Peyer's patch (tissue), 4 donors: Measurements from ENCODE around the gene FOXC2. TPM values are rescaled to one million over a fixed set of nuclear protein-coding genes. Genes with fewer than 3 reads are reported as not detected.

Source experiments
- DNase-seq, 3 donors: peaks; one replicate each; pipeline ENCODE4 v3.0.0-alpha.2; 2017 to 2019
- H3K27ac ChIP-seq, 4 donors: fragments of 200-600 bp; sonication (generic); one replicate each; pipeline ENCODE4 v1.5.1; 2016 to 2019
- H3K27me3 ChIP-seq, 2 donors: fragments of 200-600 bp; sonication (generic); one replicate each; pipeline ENCODE4 v1.5.1; 2019
- H3K36me3 ChIP-seq, 3 donors: fragments of 200-600 bp; sonication (generic); one replicate each; pipeline ENCODE4 v1.5.1; 2016 to 2019
- H3K4me1 ChIP-seq, 4 donors: fragments of 200-600 bp; sonication (generic); one replicate each; pipeline ENCODE4 v1.5.1; 2016 to 2019
- H3K4me3 ChIP-seq, 4 donors: fragments of 200-600 bp; sonication (generic); 1 replicate in 3 of 4; 2 replicates in 1 of 4; pipeline ENCODE4 v1.5.1; 2016 to 2019; ENCODE audit warnings: mild to moderate bottlenecking in 1 of 4
- H3K9me3 ChIP-seq, 4 donors: fragments of 200-600 bp; sonication (generic); one replicate each; pipeline ENCODE4 v1.5.1; 2016 to 2019; ENCODE audit warnings: mild to moderate bottlenecking in 1 of 4
- POLR2A ChIP-seq, 2 donors: fragments of 450-650 bp; IDR thresholded peaks; one replicate each; pipeline ENCODE4 v1.5.1; 2017; ENCODE audit warnings: antibody characterized with exemption in 2 of 2, mild to moderate bottlenecking in 2 of 2, moderate library complexity in 2 of 2
- total RNA-seq, 4 donors: library from RNA; depleted of rRNA; stranded (reverse); fragments of >200 nt; gene quantifications; one replicate each; pipeline ENCODE4 v1.1.0, GENCODE V29; 2016
- TF ChIP-seq, protein P1 (sequence below), 6 experiments: fragments of 450-650 bp in 4 of 6; fragments of 200-600 bp in 2 of 6; sonication (generic) in 1 of 6; IDR thresholded peaks; one replicate each; pipeline ENCODE4 v1.5.1; 2017 to 2019; ENCODE audit warnings: antibody characterized with exemption in 6 of 6, mild to moderate bottlenecking in 3 of 6, moderate library complexity in 1 of 6

Gene FOXC2
- total RNA-seq, 4 donors from 2014 or later = 0.40 to 1.5 TPM; not detected in 2

DNA sequence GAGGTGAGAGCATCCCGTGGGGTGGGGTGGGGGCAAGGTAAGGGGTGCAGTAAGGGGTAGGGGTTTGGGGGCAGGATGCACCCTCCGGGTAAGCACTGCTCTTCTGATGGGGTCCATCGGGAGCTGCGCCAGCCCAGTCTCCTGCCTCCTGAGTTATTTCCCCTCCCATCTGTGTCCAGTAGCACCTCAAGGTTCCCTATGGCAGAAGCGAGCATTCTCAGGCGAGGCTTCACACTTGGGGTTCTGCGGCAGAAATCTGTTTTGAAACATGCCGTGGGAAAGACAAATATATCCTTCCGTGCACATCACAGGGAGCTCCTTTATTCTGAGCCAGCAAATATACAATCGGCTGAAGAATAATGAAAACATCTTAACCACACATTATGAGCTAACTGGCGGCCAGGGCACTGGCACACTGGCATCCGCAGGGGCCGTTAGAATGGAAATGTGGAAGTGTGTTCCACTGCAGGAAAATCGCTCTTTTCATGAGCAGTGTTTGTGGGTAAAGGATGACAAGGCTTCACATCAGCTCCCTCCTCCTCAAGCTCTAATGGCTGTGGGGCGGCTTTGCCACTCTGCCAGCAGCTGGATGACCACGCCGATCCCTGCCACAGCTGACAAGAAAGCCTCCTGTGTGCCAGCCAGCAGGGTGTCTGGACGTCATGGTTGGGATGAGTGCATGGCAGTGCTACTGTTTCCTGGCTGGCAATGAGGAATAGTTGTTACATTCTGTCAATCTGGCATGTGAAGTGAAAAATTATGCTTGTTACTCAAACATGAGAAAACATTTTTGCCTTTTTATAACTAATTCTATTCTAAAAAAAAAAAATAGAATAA lies 31.6 kb upstream of the FOXC2 start:
- TF ChIP-seq, protein P1, sequence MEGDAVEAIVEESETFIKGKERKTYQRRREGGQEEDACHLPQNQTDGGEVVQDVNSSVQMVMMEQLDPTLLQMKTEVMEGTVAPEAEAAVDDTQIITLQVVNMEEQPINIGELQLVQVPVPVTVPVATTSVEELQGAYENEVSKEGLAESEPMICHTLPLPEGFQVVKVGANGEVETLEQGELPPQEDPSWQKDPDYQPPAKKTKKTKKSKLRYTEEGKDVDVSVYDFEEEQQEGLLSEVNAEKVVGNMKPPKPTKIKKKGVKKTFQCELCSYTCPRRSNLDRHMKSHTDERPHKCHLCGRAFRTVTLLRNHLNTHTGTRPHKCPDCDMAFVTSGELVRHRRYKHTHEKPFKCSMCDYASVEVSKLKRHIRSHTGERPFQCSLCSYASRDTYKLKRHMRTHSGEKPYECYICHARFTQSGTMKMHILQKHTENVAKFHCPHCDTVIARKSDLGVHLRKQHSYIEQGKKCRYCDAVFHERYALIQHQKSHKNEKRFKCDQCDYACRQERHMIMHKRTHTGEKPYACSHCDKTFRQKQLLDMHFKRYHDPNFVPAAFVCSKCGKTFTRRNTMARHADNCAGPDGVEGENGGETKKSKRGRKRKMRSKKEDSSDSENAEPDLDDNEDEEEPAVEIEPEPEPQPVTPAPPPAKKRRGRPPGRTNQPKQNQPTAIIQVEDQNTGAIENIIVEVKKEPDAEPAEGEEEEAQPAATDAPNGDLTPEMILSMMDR (IDR thresholded peaks at IDR 0.05) = no peak
- TF ChIP-seq POLR2A (IDR thresholded peaks at IDR 0.05) = no peak
- H3K4me1 ChIP-seq = no peaks in the 10 kb centered on the region
- DNase-seq = no peak
- no peaks in the 10 kb centered on the region for H3K9me3 ChIP-seq
- H3K27me3 ChIP-seq = no peaks in the 10 kb centered on the region
- no peak overlapping the region for H3K4me3 ChIP-seq
- H3K36me3 ChIP-seq = peaks cover 0 to 38% (median 0%) of the 10 kb centered on the region in 3 donors
- no peak overlapping the region for H3K27ac ChIP-seq

DNA sequence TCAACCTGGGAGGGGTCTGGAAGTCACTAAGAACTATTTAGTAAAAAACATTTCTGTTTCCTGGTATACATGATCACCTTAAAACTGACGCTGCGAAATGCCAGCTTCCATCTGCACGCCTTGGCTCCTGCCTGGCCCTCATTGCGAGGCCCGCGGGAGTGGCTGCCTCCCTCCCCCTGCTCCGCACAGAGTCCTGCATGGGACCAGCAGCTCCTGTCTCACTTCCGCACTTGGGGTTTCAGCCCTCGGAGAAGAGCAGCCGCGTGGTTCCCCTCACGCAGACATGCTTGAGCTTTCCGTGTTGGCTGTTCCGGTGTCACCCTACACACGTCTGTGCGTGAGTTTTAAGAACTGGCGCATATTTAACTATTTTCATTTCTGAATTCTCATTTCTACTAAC lies 30.0 kb upstream of the FOXC2 start:
- no peak for DNase-seq
- Histone ChIP-seq H3K27ac (no peak overlapping the region), H3K27me3 (no peaks in the 10 kb centered on the region), H3K36me3 (peaks cover 0 to 54% (median 0%) of the 10 kb centered on the region in 3 donors), H3K4me3 (no peak overlapping the region), H3K4me1 (no peaks in the 10 kb centered on the region), H3K9me3 (no peaks in the 10 kb centered on the region)
- TF ChIP-seq, protein P1 (IDR thresholded peaks at IDR 0.05) = no peak
- TF ChIP-seq POLR2A (IDR thresholded peaks at IDR 0.05) = no peak

DNA sequence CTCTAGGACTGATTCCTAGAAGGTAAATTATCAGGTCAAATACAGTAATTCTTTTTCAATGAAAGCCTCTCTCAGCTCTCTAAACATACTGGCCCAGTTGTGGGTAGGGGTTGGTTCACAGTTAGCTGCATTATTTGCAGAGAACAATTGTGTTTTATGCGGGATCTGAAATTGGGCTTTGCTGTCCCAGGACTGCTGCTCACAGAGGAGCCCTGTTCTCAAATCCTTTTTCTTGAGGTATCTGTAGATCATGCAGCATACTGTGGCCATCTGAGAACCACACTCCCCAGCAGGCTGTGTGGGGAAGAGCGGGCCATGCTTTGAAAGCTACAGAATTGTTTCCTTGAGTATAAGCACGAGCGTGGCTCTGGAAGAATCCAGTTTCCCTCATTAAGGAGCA lies 29.1 kb upstream of the FOXC2 start:
- H3K36me3 ChIP-seq = peaks cover 0 to 56% (median 0%) of the 10 kb centered on the region in 3 donors
- DNase-seq = no peak

DNA sequence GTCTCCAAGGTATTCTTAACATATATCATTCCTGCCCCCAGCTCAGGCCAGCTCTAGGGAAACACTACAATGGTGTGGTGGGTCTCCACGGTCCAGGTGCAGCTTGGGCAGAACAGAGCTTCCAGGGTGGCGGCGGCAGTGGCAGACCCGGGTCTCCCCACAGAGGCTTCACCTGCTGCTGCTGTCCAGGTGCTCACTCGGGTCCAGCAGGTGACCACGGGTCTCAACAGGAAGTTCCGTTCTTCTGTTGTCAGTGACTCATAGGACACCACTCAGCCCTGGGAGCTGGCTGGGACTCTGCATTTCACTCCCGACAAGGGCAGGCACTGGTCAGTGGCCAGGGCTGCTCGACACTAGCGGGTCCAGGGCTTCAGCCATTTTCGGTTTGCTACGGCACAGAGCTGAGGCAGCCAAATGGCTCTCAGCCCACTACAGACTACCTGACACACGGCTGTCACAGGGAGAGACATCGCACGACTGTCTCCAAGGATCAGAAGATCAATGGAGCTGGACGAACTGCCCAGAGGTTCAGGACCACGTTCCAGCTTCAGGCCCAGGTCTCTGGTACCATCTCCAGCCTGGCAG lies 28.3 kb upstream of the FOXC2 start:
- no peak overlapping the region for H3K27ac ChIP-seq
- DNase-seq = no peak
- peaks cover 0 to 63% (median 0%) of the 10 kb centered on the region in 3 donors for H3K36me3 ChIP-seq
- H3K4me1 ChIP-seq = no peaks in the 10 kb centered on the region
- TF ChIP-seq, protein P1 (IDR thresholded peaks at IDR 0.05) = no peak
- TF ChIP-seq POLR2A (IDR thresholded peaks at IDR 0.05) = no peak
- H3K9me3 ChIP-seq = no peaks in the 10 kb centered on the region
- H3K27me3 ChIP-seq = no peaks in the 10 kb centered on the region
- H3K4me3 ChIP-seq = no peak overlapping the region

More for the DNA sequence above, 29.1 kb upstream of the FOXC2 start:
- H3K27ac ChIP-seq = no peak overlapping the region
- H3K4me3 ChIP-seq = no peak overlapping the region
- TF ChIP-seq POLR2A (IDR thresholded peaks at IDR 0.05) = no peak
- TF ChIP-seq, protein P1 (IDR thresholded peaks at IDR 0.05) = no peak
- no peaks in the 10 kb centered on the region for H3K4me1 ChIP-seq
- no peaks in the 10 kb centered on the region for H3K9me3 ChIP-seq
- no peaks in the 10 kb centered on the region for H3K27me3 ChIP-seq

DNA sequence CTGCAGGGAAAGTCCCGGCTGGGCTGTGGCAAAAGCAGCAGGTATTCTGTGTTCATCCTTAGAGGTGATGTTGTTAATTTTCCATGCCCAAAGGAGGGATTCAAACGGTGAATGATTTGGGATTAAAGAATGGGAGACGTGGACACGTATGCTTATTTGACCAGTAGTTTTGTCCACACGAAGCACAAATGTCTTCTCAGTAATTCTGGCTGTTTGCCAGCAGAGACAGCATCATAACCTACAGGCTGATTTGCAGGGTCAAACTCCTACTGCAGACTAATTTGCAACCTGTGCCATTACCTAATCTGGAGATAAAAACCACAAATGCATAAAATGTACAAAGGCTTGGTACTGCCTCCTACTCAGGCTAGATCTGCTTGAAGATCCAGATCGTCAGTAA lies 25.7 kb upstream of the FOXC2 start:
- Histone ChIP-seq H3K4me1 (no peaks in the 10 kb centered on the region), H3K36me3 (peaks cover 0 to 76% (median 0%) of the 10 kb centered on the region in 3 donors), H3K9me3 (no peaks in the 10 kb centered on the region), H3K4me3 (no peak overlapping the region), H3K27me3 (no peaks in the 10 kb centered on the region), H3K27ac (no peak overlapping the region)
- TF ChIP-seq, protein P1 (IDR thresholded peaks at IDR 0.05) = no peak
- no peak for TF ChIP-seq POLR2A (IDR thresholded peaks at IDR 0.05)
- DNase-seq = no peak
